CD14-positive monocyte (primary cell): ENCODE data around the gene SIGLEC10. TPM values are rescaled to one million over a fixed set of nuclear protein-coding genes. Genes with fewer than 3 reads are reported as not detected.

Experiments
- DNase-seq, 3 donors: peaks; one replicate each; pipeline ENCODE4 v3.0.0-alpha.2; 2011 to 2022
- H2AFZ ChIP-seq: 2 replicates; pipeline ENCODE4 v1.6.0; 2012; ENCODE audit warnings: mild to moderate bottlenecking, low read depth, low read length, inconsistent platforms; ENCODE audit not compliant: insufficient read depth, poor library complexity, severe bottlenecking
- H3K27ac ChIP-seq, 2 donors: 1 replicate in 1 of 2; 2 replicates in 1 of 2; pipeline ENCODE4 v1.5.1; 2012 to 2013; ENCODE audit warnings: low read length in 2 of 2, control low read depth in 1 of 2, inconsistent platforms in 1 of 2, low read depth in 1 of 2, mild to moderate bottlenecking in 1 of 2
- H3K27me3 ChIP-seq, 2 donors: one replicate each; pipeline versions ENCODE4 v1.6.0 to v1.6.1; 2011 to 2013; ENCODE audit warnings: low read length in 2 of 2; ENCODE audit not compliant: control insufficient read depth in 2 of 2, insufficient read depth in 2 of 2
- H3K36me3 ChIP-seq, 2 donors: replicated peaks in 1 of 2; 1 replicate in 1 of 2; 2 replicates in 1 of 2; pipeline versions ENCODE4 v1.5.1 to v1.6.1; 2012 to 2013; ENCODE audit warnings: low read length in 2 of 2, control low read depth in 1 of 2, inconsistent platforms in 1 of 2, mild to moderate bottlenecking in 1 of 2; ENCODE audit not compliant: insufficient read depth in 2 of 2, control insufficient read depth in 1 of 2
- H3K4me1 ChIP-seq, 2 donors: 1 replicate in 1 of 2; 2 replicates in 1 of 2; pipeline versions ENCODE4 v1.5.1 to v1.6.1; 2012 to 2013; ENCODE audit warnings: low read length in 2 of 2, control low read depth in 1 of 2, inconsistent platforms in 1 of 2, mild to moderate bottlenecking in 1 of 2, moderate library complexity in 1 of 2; ENCODE audit not compliant: insufficient read depth in 2 of 2, control insufficient read depth in 1 of 2
- H3K4me2 ChIP-seq: replicated peaks from 2 replicates; pipeline ENCODE3; 2012; ENCODE audit warnings: low read length, moderate library complexity, mild to moderate bottlenecking; ENCODE audit not compliant: poor library complexity, severe bottlenecking; ENCODE audit errors: extremely low read depth
- H3K4me3 ChIP-seq, 3 experiments: fragments of 200-600 bp in 1 of 3; sonication (generic) in 1 of 3; replicated peaks in 1 of 3; 1 replicate in 2 of 3; 2 replicates in 1 of 3; pipeline ENCODE4 v1.5.1; 2011 to 2013; ENCODE audit warnings: low read length in 3 of 3, mild to moderate bottlenecking in 3 of 3, control low read depth in 2 of 3, low read depth in 2 of 3, inconsistent platforms in 1 of 3, moderate library complexity in 1 of 3
- H3K79me2 ChIP-seq: 2 replicates; pipeline ENCODE4 v1.6.0; 2012; ENCODE audit warnings: mild to moderate bottlenecking, control low read depth, inconsistent platforms, low read length, moderate library complexity; ENCODE audit not compliant: insufficient read depth
- H3K9ac ChIP-seq: 2 replicates; pipeline ENCODE4 v1.6.0; 2017; ENCODE audit warnings: low read length, mild to moderate bottlenecking; ENCODE audit not compliant: insufficient read depth, poor library complexity, severe bottlenecking
- H3K9me3 ChIP-seq, 2 donors: replicated peaks in 1 of 2; 1 replicate in 1 of 2; 2 replicates in 1 of 2; pipeline versions ENCODE4 v1.5.1 to v1.6.1; 2012 to 2013; ENCODE audit warnings: low read length in 2 of 2, control low read depth in 1 of 2; ENCODE audit not compliant: control insufficient read depth in 1 of 2, insufficient read depth in 1 of 2
- H4K20me1 ChIP-seq: 2 replicates; pipeline ENCODE4 v1.6.0; 2012; ENCODE audit warnings: mild to moderate bottlenecking, low read length, control low read depth, moderate library complexity; ENCODE audit not compliant: insufficient read depth
- H3K27ac Mint-ChIP-seq, 7 donors: one replicate each; pipeline ENCODE4 v1.8.0; 2020; ENCODE audit warnings: mild to moderate bottlenecking in 7 of 7, mixed read lengths in 7 of 7, moderate library complexity in 6 of 7, inconsistent platforms in 2 of 7
- H3K27me3 Mint-ChIP-seq, 3 donors: one replicate each; pipeline ENCODE4 v1.8.0; 2021 to 2022; ENCODE audit warnings: low read depth in 3 of 3, mild to moderate bottlenecking in 3 of 3, mixed read lengths in 3 of 3, moderate library complexity in 3 of 3, inconsistent platforms in 1 of 3
- H3K36me3 Mint-ChIP-seq, 2 donors: one replicate each; pipeline ENCODE4 v1.8.0; 2020; ENCODE audit warnings: mixed read lengths in 2 of 2, inconsistent platforms in 1 of 2, mild to moderate bottlenecking in 1 of 2
- H3K4me1 Mint-ChIP-seq: one replicate; pipeline ENCODE4 v1.8.0; 2020; ENCODE audit warnings: mild to moderate bottlenecking, mixed read lengths
- H3K4me3 Mint-ChIP-seq, 2 donors: one replicate each; pipeline ENCODE4 v1.8.0; 2020; ENCODE audit warnings: mild to moderate bottlenecking in 2 of 2, mixed read lengths in 2 of 2, moderate library complexity in 1 of 2
- H3K9me3 Mint-ChIP-seq, 7 donors: one replicate each; pipeline ENCODE4 v1.8.0; 2020 to 2022; ENCODE audit warnings: mixed read lengths in 7 of 7, mild to moderate bottlenecking in 6 of 7, moderate library complexity in 6 of 7, inconsistent platforms in 2 of 7
- WGBS: methylation state at CpG from one replicate; pipeline ENCODE4 v1.1.5; 2013; ENCODE audit warnings: missing lambda C conversion rate; ENCODE audit not compliant: insufficient coverage; 5-methylcytosine and 5-hydroxymethylcytosine counted together
- intact Hi-C, 2 donors: fragments of 100-400 bp; cut with micrococcal nuclease; formaldehyde crosslinking; loops; one replicate each; pipeline versions ENCODE4 v1.15.0 to v1.15.1; 2023
- polyA plus RNA-seq, 3 donors: library from polyadenylated mRNA; depleted of rRNA in 1 of 3; unstranded in 2 of 3; stranded (reverse) in 1 of 3; fragments of 300-500 nt in 2 of 3; fragments of >200 nt in 1 of 3; fragmentation: Illumina TruSeq in 2 of 3; gene quantifications; 1 replicate in 2 of 3; 2 replicates in 1 of 3; pipeline ENCODE4 v1.2.3, GENCODE V29; 2012 to 2021
- TF ChIP-seq, protein P1 (sequence below): fragments of 200-600 bp; IDR thresholded peaks from one replicate; pipeline ENCODE4 v1.8.0; 2022; ENCODE audit warnings: antibody characterized with exemption, mild to moderate bottlenecking

The SIGLEC10 gene
- polyA plus RNA-seq, 3 donors, result 16.6 to 114 (median 64.9) TPM

GRCh38 chr19:51366389-51367254, 50.8 kb downstream of the SIGLEC10 start:
- peak overlapping the region; percentile 96 to 99 for H3K4me3 Mint-ChIP-seq
- H2AFZ ChIP-seq, result peak overlapping the region; percentile 90
- peaks cover 65% of the 10 kb centered on the region for H3K4me1 Mint-ChIP-seq

GRCh38 chr19:51365965-51366388, 51.5 kb downstream of the SIGLEC10 start, which contains the start of gene ETFB:
ETFB (minus strand) TSS chr19:51366388; CDS start chr19:51366326, 62 bp downstream.
- intact Hi-C loops, result loop anchor here (1.0 to 5.0 kb wide), 4 partner anchors 23 to 39 kb away; partner anchors contain the start of gene VSIG10L (in 1 of the 2)
- 0% methylated on average over 17 of the region's 27 CpGs for WGBS
- Mint-ChIP-seq H3K27ac (peak within 1 kb of the TSS; percentile 93 to 99 (median 97)), H3K27me3 (peaks cover 0 to 4% (median 0%) of the 10 kb centered on the region in 3 donors), H3K9me3 (no peaks in the 10 kb centered on the region), H3K4me1 (peaks cover 58% of the 10 kb centered on the region), H3K36me3 (peaks cover 9% of the 10 kb centered on the region in 2 donors), H3K4me3 (peak within 1 kb of the TSS; percentile 96 to 99)
- Histone ChIP-seq H3K27me3 (no peaks in the 10 kb centered on the region), H3K79me2 (peaks cover 62% of the 10 kb centered on the region), H3K4me3 (peak within 1 kb of the TSS; percentile 89 to 93 (median 91)), H3K4me1 (peaks cover 33 to 71% of the 10 kb centered on the region in 2 donors), H3K36me3 (no peaks in the 10 kb centered on the region), H3K27ac (peak within 1 kb of the TSS; percentile 92 to 93), H3K4me2 (peak within 1 kb of the TSS; percentile 100), H4K20me1 (no peaks in the 10 kb centered on the region), H3K9ac (peak within 1 kb of the TSS; percentile 80), H3K9me3 (no peaks in the 10 kb centered on the region), H2AFZ (peak within 1 kb of the TSS; percentile 90)
- TF ChIP-seq, protein P1, sequence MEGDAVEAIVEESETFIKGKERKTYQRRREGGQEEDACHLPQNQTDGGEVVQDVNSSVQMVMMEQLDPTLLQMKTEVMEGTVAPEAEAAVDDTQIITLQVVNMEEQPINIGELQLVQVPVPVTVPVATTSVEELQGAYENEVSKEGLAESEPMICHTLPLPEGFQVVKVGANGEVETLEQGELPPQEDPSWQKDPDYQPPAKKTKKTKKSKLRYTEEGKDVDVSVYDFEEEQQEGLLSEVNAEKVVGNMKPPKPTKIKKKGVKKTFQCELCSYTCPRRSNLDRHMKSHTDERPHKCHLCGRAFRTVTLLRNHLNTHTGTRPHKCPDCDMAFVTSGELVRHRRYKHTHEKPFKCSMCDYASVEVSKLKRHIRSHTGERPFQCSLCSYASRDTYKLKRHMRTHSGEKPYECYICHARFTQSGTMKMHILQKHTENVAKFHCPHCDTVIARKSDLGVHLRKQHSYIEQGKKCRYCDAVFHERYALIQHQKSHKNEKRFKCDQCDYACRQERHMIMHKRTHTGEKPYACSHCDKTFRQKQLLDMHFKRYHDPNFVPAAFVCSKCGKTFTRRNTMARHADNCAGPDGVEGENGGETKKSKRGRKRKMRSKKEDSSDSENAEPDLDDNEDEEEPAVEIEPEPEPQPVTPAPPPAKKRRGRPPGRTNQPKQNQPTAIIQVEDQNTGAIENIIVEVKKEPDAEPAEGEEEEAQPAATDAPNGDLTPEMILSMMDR, result no peak
- DNase-seq, result no peak

More at GRCh38 chr19:51366389-51367254, 50.8 kb downstream of the SIGLEC10 start:
- Mint-ChIP-seq H3K27ac (peak overlapping the region; percentile 93 to 99 (median 97)), H3K36me3 (peaks cover 5 to 7% of the 10 kb centered on the region in 2 donors), H3K9me3 (no peaks in the 10 kb centered on the region), H3K27me3 (peaks cover 0 to 4% (median 0%) of the 10 kb centered on the region in 3 donors)
- H3K79me2 ChIP-seq, result peaks cover 69% of the 10 kb centered on the region
- H3K4me2 ChIP-seq, result peak overlapping the region; percentile 100
- TF ChIP-seq, protein P1, result no peak
- no peaks in the 10 kb centered on the region for H3K27me3 ChIP-seq
- DNase-seq, result peak; percentile 95 to 96 (median 95)
- H3K27ac ChIP-seq, result peak overlapping the region; percentile 92 to 93
- H3K4me3 ChIP-seq, result peak overlapping the region; percentile 89 to 93 (median 91)
- H3K9me3 ChIP-seq, result no peaks in the 10 kb centered on the region
- H3K9ac ChIP-seq, result peak overlapping the region; percentile 80
- no peaks in the 10 kb centered on the region for H4K20me1 ChIP-seq
- peaks cover 40 to 78% of the 10 kb centered on the region in 2 donors for H3K4me1 ChIP-seq
- WGBS, result 0% methylated on average over 36 of the region's 54 CpGs
- H3K36me3 ChIP-seq, result no peaks in the 10 kb centered on the region
- intact Hi-C loops, result loop anchor here (2.0 to 5.0 kb wide), 2 partner anchors 28 to 39 kb away; no protein-coding TSS in a partner anchor
